ENCODE results near the gene SLC8A2.
A peak's percentile ranks its signal among the peaks of the same experiment; 100 is the strongest.

Gene SLC8A2

GRCh38 chr19:47417107-47417745 is 54.5 kb downstream of the SLC8A2 start:
- H3K4me1 ChIP-seq (ENCODE audit: control insufficient read depth, low read length): peaks cover 43% of the 10 kb centered on the region
- peak overlapping the region; percentile 72 for H3K4me3 ChIP-seq (ENCODE audit: low read length)

GRCh38 chr19:47416643-47416985 is 55.1 kb downstream of the SLC8A2 start:
- H3K9me2 ChIP-seq (replicated peaks; ENCODE audit: control insufficient read depth, low read length): no peaks in the 10 kb centered on the region
- TF ChIP-seq EZH2phosphoT487 (IDR thresholded peaks at IDR 0.05; ENCODE audit: borderline replicate concordance, low read length) (no peak), CTCF (IDR thresholded peaks at IDR 0.05; ENCODE audit: low read depth, low read length, poor library complexity, severe bottlenecking) (no peak)
- peaks cover 11% of the 10 kb centered on the region for H3K36me3 ChIP-seq (ENCODE audit: control insufficient read depth, low read length)
- peaks cover 39% of the 10 kb centered on the region for H3K4me1 ChIP-seq (ENCODE audit: control insufficient read depth, low read length)
- H3K79me2 ChIP-seq (ENCODE audit: control insufficient read depth, low read length): peaks cover 10% of the 10 kb centered on the region
- H4K20me1 ChIP-seq (ENCODE audit: control insufficient read depth, insufficient read depth, low read depth, low read length): no peaks in the 10 kb centered on the region
- no peak overlapping the region for H3K4me2 ChIP-seq (ENCODE audit: low read length)
- H3K27ac ChIP-seq (ENCODE audit: low read depth, low read length): no peak overlapping the region
- no peak overlapping the region for H3K4me3 ChIP-seq (ENCODE audit: low read length)
- no peaks in the 10 kb centered on the region; the same call in 1 of the 2 replicates for H3F3A ChIP-seq (ENCODE audit: control insufficient read depth, insufficient read depth)
- peaks cover 30% of the 10 kb centered on the region for H3K27me3 ChIP-seq (ENCODE audit: control insufficient read depth, low read length)
- no peaks in the 10 kb centered on the region for H3K9me3 ChIP-seq (ENCODE audit: control insufficient read depth, insufficient read depth, low read length)

More at GRCh38 chr19:47417107-47417745, 54.5 kb downstream of the SLC8A2 start:
- TF ChIP-seq EZH2phosphoT487 (IDR thresholded peaks at IDR 0.05; ENCODE audit: borderline replicate concordance, low read length) (no peak), CTCF (IDR thresholded peaks at IDR 0.05; ENCODE audit: low read depth, low read length, poor library complexity, severe bottlenecking) (no peak)
- Histone ChIP-seq H3F3A (ENCODE audit: control insufficient read depth, insufficient read depth) (no peaks in the 10 kb centered on the region; the same call in 1 of the 2 replicates), H3K9me3 (ENCODE audit: control insufficient read depth, insufficient read depth, low read length) (no peaks in the 10 kb centered on the region), H3K36me3 (ENCODE audit: control insufficient read depth, low read length) (peaks cover 11% of the 10 kb centered on the region), H4K20me1 (ENCODE audit: control insufficient read depth, insufficient read depth, low read depth, low read length) (no peaks in the 10 kb centered on the region), H3K79me2 (ENCODE audit: control insufficient read depth, low read length) (peaks cover 10% of the 10 kb centered on the region), H3K9me2 (replicated peaks; ENCODE audit: control insufficient read depth, low read length) (no peaks in the 10 kb centered on the region), H3K4me2 (ENCODE audit: low read length) (peak overlapping the region; percentile 65), H3K27me3 (ENCODE audit: control insufficient read depth, low read length) (peaks cover 36% of the 10 kb centered on the region), H3K27ac (ENCODE audit: low read depth, low read length) (no peak overlapping the region)

- peaks cover 25% of the 10 kb centered on the region for H3K27me3 ChIP-seq (ENCODE audit: control insufficient read depth, low read length)
- H3K4me3 ChIP-seq (ENCODE audit: low read length): no peak overlapping the region
- peaks cover 34% of the 10 kb centered on the region for H3K4me1 ChIP-seq (ENCODE audit: control insufficient read depth, low read length)
- no peaks in the 10 kb centered on the region; the same call in 1 of the 2 replicates for H3F3A ChIP-seq (ENCODE audit: control insufficient read depth, insufficient read depth)
- no peak overlapping the region for H3K4me2 ChIP-seq (ENCODE audit: low read length)
- TF ChIP-seq EZH2phosphoT487 (IDR thresholded peaks at IDR 0.05; ENCODE audit: borderline replicate concordance, low read length) (no peak), CTCF (IDR thresholded peaks at IDR 0.05; ENCODE audit: low read depth, low read length, poor library complexity, severe bottlenecking) (no peak)
- no peaks in the 10 kb centered on the region for H3K9me3 ChIP-seq (ENCODE audit: control insufficient read depth, insufficient read depth, low read length)
- peaks cover 11% of the 10 kb centered on the region for H3K36me3 ChIP-seq (ENCODE audit: control insufficient read depth, low read length)
- peaks cover 10% of the 10 kb centered on the region for H3K79me2 ChIP-seq (ENCODE audit: control insufficient read depth, low read length)
- no peak overlapping the region for H3K27ac ChIP-seq (ENCODE audit: low read depth, low read length)
- no peaks in the 10 kb centered on the region for H4K20me1 ChIP-seq (ENCODE audit: control insufficient read depth, insufficient read depth, low read depth, low read length)
- no peaks in the 10 kb centered on the region for H3K9me2 ChIP-seq (replicated peaks; ENCODE audit: control insufficient read depth, low read length)
Observed at GRCh38 chr19:47415953-47416642, 55.6 kb downstream of the SLC8A2 start.
